ENCODE measurements around the gene MTHFD2.
A peak's percentile ranks its signal among the peaks of the same experiment; 100 is the strongest.

The MTHFD2 gene

DNA sequence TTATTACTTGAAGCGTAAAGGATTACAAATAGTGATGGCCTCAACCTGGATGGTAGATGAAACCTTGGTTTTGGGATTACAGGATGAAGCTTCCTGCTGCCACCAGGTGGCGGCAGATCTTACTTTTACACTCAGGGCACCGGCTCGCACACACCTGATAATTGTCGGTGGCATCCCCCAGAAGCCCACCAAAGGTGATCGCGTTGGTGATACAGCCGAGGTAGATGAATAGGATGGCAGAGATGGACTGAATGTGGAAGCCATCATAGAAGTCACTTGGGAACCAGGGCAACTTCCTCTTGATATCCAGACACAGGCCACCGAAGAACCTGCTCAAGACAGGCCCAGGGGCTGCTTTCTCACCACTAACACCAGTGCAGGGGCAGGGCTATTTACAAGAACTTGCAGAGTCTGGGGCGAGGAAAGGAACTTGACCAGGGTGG, 51.8 kb downstream of the MTHFD2 start:
- DNase-seq (ENCODE audit: low read depth) = peak; percentile 57

DNA sequence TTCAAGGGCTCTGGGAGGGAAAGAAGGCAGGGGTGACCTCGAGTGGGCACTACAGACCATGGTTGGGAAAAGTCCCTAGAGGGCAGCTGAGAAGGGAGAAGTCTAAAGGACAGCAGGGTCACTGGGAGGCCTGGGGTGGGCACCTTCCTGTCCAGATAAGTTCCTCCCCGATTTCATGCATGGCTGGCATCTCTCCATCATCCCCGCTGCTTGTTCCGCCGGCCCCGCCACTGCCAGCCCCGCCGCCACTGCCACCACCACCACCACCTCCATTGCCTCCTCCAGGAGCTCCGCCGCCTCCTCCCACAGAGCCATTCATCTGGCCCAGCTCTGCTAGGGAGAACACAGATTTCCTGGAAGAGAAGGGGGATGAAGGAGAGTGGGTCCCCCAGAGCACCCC, 53.6 kb downstream of the MTHFD2 start:
- no peak for DNase-seq (ENCODE audit: low read depth)
- TF ChIP-seq, protein P1, sequence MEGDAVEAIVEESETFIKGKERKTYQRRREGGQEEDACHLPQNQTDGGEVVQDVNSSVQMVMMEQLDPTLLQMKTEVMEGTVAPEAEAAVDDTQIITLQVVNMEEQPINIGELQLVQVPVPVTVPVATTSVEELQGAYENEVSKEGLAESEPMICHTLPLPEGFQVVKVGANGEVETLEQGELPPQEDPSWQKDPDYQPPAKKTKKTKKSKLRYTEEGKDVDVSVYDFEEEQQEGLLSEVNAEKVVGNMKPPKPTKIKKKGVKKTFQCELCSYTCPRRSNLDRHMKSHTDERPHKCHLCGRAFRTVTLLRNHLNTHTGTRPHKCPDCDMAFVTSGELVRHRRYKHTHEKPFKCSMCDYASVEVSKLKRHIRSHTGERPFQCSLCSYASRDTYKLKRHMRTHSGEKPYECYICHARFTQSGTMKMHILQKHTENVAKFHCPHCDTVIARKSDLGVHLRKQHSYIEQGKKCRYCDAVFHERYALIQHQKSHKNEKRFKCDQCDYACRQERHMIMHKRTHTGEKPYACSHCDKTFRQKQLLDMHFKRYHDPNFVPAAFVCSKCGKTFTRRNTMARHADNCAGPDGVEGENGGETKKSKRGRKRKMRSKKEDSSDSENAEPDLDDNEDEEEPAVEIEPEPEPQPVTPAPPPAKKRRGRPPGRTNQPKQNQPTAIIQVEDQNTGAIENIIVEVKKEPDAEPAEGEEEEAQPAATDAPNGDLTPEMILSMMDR (IDR thresholded peaks at IDR 0.05; ENCODE audit: low read length, missing control alignments) = no peak
- H3K4me3 ChIP-seq (replicated peaks; ENCODE audit: low read depth, low read length) = no peak overlapping the region

More for the DNA sequence above, 51.8 kb downstream of the MTHFD2 start:
- TF ChIP-seq, protein P1 (IDR thresholded peaks at IDR 0.05; ENCODE audit: low read length, missing control alignments) = peak; percentile 74
- no peak overlapping the region for H3K4me3 ChIP-seq (replicated peaks; ENCODE audit: low read depth, low read length)

DNA sequence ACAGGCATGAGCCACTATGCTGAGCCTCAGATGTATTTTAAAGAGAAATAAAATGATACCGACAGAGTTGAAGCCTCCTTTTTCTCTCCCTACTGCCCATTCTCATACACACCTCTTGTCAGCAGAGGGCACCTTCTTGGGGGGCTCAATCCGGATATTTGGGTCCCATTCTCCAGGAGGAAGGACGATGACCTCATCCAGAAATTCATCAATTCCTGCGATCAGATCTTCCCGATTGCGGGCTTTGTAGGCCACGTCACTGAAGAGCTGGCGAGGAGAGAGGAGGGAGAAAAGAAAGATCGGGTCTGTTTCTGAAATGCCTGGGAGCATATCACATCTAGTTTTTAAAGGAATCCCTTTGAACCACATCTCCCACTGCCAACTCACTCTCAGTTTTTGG, 54.4 kb downstream of the MTHFD2 start:
- H3K4me3 ChIP-seq (replicated peaks; ENCODE audit: low read depth, low read length) = no peak overlapping the region
- TF ChIP-seq, protein P1 (IDR thresholded peaks at IDR 0.05; ENCODE audit: low read length, missing control alignments) = no peak
- no peak for DNase-seq (ENCODE audit: low read depth)

DNA sequence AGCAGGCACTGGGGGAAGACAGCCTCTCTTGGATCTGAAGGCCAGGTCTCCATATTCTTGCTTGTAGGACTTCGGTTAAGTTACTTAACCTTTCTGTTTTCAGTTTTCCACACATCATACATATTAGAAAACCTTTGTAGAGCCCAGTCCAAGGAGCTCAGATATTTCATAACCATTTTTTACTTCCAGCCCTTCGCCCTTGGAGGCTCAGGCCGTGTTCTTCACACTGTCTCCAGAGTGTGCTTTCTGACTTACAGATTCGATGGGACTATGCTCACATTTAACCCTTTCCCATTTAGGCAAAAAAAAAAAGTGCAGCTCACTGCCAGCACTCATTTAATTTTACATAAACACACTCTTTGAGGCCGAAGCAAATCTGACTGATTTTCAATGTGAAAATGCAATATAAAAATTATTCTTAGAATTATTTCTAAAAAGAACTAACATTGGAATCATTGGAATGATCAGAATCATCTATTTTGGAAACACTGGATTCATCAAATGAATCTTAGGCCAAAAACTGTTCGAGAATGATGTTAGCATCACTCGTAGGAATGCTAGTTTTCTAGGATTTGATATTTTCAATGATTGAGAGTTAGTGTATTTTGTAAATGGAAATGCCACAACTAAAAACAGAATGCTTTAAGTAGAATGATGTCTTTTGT, 55.0 kb downstream of the MTHFD2 start:
- H3K4me3 ChIP-seq (replicated peaks; ENCODE audit: low read depth, low read length) = no peak overlapping the region
- TF ChIP-seq, protein P1 (IDR thresholded peaks at IDR 0.05; ENCODE audit: low read length, missing control alignments) = no peak
- no peak for DNase-seq (ENCODE audit: low read depth)

DNA sequence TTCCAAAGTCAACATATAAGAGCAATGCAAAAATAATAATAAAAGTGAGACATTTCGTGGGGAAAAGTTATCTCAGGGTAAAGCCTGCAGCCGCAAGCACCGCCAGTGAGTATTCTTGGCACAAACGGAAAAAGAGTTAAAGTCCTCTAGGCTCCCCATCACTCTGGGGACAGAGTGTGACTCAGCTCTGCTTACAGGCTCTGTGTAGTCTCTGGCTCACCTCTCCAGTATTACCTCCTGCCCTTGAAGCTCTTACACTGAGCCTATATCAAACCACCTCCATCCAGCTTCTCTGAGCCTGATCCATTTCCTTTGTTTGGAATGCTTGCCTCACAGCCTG, 55.5 kb downstream of the MTHFD2 start:
- TF ChIP-seq, protein P1 (IDR thresholded peaks at IDR 0.05; ENCODE audit: low read length, missing control alignments) = no peak
- no peak overlapping the region for H3K4me3 ChIP-seq (replicated peaks; ENCODE audit: low read depth, low read length)
- DNase-seq (ENCODE audit: low read depth) = peak; percentile 7

DNA sequence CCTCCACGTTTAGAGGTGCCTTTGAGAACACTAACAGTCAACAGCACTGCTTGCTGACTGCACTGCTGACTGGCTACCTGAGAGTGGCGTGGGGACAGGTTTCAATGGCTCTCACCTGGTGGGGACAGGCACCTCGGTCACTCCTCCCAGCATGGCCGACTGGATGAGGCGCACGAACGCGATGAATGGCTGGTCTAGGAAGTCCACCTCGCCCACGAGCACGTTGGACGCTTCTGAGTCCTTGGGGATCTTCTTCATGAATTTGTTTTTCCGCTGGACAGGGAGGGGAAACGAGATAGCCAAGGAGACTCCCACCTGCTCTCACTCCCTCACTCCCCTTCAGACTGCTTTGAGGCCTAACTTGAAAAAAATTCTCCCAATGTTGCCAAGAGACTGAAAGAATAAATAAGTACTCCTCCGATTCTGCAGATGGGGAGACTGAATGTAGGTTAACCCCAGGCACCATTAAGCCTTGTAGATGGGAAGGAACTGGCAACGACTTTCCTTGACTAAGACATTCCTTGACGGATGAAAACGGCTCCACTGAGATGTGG, 57.3 kb downstream of the MTHFD2 start:
- TF ChIP-seq, protein P1 (IDR thresholded peaks at IDR 0.05; ENCODE audit: low read length, missing control alignments) = no peak
- DNase-seq (ENCODE audit: low read depth) = no peak
- H3K4me3 ChIP-seq (replicated peaks; ENCODE audit: low read depth, low read length) = no peak overlapping the region

DNA sequence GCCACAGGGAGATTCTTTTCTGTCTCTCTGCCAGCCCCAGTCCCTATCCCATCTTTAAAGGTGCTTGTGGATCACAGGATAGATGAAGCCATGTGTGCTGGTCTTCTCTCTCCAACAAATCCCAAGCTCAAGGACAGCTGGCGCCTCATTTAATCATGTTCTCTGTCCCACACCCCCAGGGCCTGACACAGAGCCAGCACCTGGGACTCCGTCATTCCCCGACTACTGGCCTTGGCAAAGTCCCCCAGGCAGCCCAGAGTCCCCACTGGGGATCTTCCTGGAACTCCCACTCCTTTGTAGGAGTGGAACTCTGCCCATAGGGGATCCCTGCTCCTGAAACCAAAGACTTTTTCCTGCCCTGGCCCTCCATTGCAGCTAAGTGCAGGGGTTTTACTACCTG, 60.8 kb downstream of the MTHFD2 start:
- H3K4me3 ChIP-seq (replicated peaks; ENCODE audit: low read depth, low read length) = no peak overlapping the region
- no peak for DNase-seq (ENCODE audit: low read depth)
- TF ChIP-seq, protein P1 (IDR thresholded peaks at IDR 0.05; ENCODE audit: low read length, missing control alignments) = no peak

Data from fibroblast of pulmonary artery (primary cell).